HG02870 (cell line): ENCODE results near the gene GABRG2.
"Not testable (repeated sequence)": the region's sequence is repeated elsewhere in the genome, so short reads cannot be mapped to it uniquely, and the experiment has no call there.

Experiments used
- ATAC-seq: cut with Tn5 transposase; IDR thresholded peaks from one replicate; pipeline ENCODE4 v1.9.1; 2021; ENCODE audit warnings: mild to moderate bottlenecking, moderate library complexity; ENCODE audit not compliant: unreplicated experiment

GABRG2 gene

DNA sequence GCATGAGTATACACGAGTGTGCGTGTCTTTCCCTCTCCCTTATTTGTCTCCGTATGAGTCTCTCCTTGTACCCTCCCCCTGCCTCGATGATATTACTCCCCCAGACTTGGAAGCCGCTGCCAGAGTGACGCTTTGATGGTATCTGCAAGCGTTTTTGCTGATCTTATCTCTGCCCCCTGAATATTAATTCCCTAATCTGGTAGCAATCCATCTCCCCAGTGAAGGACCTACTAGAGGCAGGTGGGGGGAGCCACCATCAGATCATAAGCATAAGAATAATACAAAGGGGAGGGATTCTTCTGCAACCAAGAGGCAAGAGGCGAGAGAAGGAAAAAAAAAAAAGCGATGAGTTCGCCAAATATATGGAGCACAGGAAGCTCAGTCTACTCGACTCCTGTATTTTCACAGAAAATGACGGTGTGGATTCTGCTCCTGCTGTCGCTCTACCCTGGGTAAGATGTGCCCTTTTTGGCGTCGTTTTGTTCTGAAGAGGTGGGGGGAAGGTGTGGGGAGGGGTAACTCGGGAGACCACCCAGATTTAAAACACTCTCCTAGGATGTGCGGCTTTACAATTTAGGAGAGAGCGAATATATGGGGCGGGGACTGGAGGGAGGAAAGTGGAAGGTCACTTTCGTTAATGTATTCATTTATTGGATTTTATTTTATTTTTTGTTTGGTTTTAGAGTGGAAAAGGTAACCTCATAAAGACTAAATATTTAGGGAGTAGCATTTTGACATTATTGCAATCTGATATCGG is at the start of gene GABRG2:
Gene GABRG2 (plus strand): TSS at position 119 of the 757 bp plus-strand sequence. CDS start 227 bp downstream, at position 346.
- ATAC-seq = no peak

DNA sequence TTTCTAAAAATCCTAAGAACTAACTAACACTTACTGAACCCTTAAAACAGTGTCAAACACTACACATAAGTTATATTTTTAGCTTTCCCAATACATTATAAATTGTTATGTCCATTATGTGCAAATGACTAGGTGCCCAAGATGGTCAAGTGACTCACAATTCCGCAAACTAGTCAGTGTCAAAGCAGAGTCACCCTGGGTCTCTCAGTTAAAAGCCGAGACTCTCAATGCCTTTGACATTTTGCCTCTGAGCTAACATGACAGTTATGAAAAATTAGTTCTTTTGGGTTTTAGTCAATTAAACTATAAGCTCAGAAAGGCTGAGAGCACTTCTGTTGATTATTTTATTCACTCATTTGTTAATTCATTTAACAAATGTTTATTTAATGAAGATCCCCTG is 42.3 kb upstream of the GABRG2 start:
- no peak for ATAC-seq

DNA sequence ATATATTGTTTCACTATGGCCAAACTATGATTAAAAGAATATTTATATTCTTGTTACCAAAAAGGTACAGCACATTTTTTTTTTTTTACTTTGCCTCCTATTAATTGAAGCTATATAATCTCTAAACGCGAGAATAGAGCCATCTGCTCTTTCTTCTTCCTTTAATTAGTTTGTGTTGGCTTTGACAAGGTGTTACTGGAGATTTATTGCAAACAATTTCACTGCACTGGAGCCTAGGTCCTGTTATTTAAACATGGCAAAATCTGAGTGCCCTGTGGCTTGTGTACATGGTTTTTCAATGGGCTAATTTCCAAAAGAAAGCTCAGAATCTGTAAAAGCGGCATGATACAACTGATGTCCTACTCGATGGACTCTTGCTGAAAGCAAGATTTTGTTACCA is 40.8 kb upstream of the GABRG2 start:
- no peak for ATAC-seq

- ATAC-seq = no peak
Measured at GRCh38 chr5:162037431-162037830, 30.1 kb upstream of the GABRG2 start.

GRCh38 chr5:162047279-162047678 is 20.3 kb upstream of the GABRG2 start:
- no peak for ATAC-seq

- ATAC-seq = no peak
Measured at GRCh38 chr5:162052676-162053075, 14.9 kb upstream of the GABRG2 start.

GRCh38 chr5:162055095-162055494 is 12.5 kb upstream of the GABRG2 start:
- not testable (repeated sequence) for ATAC-seq

DNA sequence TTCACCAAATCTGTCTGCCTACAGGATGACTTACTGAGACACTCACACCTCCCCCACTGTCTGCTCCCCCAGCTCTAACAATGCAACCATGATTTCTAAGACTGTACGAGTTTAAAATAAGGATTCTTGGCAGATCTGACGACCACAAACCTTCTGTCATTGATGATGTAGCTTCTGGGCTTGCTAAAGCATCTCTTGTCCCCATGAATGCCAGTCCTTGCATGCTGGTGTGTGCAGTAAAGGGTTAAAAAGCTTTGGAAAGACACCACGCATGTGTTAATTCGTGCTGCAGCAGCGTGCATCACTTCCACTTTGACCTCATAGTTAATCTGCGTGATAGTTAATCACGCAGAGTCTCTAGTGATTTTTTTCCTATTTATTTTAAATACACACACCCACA is 411 bp upstream of the GABRG2 start:
- no peak for ATAC-seq

DNA sequence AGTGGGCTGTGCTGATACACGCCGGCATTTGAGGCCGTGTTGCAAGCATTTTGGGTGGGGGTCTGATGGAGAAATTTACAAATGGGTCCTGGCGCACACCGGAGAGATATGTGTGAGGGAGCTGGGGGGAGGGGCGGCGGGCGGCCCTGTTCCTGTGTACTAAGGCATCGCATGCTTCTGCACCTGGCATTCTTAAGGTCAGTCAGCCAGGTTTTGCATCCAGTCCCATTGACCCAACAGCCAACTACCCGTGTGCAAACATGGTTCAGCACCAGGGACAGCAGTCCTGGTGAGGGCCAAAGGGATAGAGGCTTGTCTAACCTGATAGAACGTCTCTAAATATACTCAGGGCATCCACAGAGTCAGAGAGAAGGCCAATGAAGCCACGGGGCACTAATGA is 839 bp downstream of the GABRG2 start:
- ATAC-seq = no peak

- no peak for ATAC-seq
Measured at GRCh38 chr5:162068936-162069335, 1.4 kb downstream of the GABRG2 start.

- no peak for ATAC-seq
Measured at GRCh38 chr5:162078805-162079204, 11.2 kb downstream of the GABRG2 start.

- ATAC-seq = no peak
Measured at GRCh38 chr5:162091336-162091735, 23.8 kb downstream of the GABRG2 start.

GRCh38 chr5:162096448-162096847 is 28.9 kb downstream of the GABRG2 start:
- ATAC-seq = no peak

DNA sequence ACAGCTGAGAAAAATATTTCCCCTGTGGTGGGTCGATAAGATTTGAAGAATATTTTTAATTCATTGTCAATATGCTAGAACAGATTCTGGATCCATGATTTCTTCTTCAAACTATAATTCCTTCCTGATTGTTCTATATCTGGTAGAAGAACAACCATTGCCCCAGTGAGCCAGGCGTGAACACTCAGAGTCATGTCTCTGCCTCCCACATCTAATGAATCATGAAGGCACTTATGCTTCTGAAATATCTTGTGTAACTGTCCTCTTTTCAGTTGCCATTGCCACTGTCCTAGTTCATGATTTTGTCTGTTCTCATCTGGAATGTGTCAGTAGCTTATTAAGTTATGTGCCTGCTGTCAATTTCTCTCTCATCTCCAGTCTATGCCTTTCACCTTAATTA is 40.0 kb downstream of the GABRG2 start:
- no peak for ATAC-seq

- no peak for ATAC-seq
Measured at GRCh38 chr5:162119801-162120200, 52.2 kb downstream of the GABRG2 start.

- ATAC-seq = no peak
Measured at GRCh38 chr5:162128117-162128516, 60.5 kb downstream of the GABRG2 start.

DNA sequence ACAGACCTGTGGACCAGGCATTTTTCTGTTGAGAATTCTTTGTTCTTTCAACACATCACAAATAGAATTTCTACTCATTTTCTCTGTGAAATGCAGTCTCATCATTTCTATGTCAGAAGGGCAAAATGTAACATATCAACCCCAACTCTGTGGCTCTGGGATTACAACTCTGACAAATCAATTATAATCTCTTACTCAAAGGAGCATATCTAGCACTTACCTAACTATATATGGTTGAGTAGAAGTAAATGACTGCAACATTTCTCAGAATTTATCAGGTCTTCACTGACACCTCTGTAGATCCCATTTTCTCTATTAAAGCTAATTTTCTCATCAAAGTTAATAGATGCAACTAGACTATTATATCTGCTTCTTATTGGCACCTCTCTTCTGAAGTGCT is 64.8 kb downstream of the GABRG2 start:
- ATAC-seq = no peak

DNA sequence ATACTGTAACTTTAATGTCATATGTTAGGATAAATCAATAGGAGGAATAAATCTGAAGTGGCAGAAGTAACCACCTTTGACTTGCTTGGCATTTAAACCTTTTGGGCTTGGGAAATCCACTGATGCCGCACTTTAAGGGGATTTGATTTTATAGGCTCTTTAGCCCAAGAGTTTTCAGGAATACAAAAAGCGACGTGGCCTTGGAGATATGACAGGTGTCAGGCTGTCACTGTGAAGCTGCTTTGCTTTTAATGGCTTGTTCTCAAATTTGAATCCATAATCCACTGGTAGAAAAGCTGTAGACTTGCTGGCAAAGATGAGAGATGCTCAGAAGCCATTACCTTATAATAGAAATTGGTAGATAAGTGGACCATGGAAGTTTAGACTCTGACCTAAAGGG is 71.6 kb downstream of the GABRG2 start:
- ATAC-seq = no peak

DNA sequence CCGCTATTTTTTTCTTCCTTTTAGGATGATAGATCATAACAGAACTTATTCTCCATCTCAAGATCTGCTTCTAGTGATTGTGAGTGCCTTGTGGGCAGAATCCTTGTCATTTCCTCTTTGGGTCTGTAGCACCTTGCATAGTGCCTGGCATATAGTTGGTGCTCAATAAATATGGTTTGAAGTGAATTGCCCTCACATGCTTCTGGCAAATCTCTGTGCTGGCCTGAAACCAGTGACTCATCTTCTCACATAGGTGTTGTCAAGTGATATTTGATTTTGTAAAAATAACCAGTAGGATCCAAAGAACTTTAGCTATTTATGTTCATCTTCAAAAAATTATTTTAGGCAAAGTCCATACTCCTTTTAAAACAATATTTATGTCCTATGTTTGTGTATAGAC is 86.7 kb downstream of the GABRG2 start:
- ATAC-seq = no peak

GRCh38 chr5:162160401-162160800 is 92.8 kb downstream of the GABRG2 start:
- ATAC-seq = no peak

DNA sequence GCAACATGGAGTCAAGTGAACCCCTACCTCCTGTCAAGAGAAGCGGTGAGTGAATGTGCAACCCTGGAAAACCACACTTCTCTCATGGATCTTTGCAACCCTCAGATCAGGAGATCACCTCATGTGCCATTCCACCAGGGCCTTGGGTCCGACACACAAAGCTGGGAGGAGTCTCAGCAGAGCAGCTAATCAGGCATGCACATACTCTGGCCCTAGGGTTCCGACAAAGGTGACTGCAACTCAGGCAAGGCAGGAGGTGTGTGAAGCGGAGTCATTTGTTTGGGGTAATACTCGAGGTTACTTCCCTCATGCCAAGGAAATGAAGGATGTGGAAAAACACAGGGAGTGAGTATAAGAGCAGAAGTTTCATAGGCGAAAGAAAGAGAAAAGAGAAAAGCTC is 96.1 kb downstream of the GABRG2 start:
- ATAC-seq = no peak

DNA sequence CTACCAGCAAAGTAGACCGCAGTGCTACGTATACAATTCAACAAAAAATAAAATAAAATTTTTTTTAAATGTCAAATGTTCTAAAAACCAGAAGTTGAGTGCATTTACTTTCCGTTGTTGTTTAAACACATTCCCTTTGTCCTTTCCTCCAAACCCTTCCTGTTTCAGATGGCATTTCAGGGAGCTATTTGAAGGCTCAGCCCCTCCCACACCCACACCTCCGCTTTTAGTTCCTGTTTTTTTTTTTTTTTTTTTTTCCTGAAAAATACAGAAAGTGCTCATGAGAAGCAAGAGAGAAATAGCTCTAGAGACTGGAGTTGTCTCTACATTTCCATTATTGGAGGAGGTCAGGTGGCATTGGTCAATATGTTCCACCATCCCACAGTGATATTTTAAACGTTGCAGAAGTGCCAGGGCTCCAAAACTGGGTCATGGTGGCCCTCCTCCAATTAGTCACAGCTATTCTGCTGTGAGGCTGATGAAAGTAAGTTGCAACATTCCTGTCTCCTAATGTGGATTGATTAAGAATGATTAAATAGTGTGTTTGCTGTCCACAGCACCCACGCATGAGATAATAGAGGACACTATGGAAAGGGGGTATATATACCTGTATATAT is 106.9 kb downstream of the GABRG2 start:
- no peak for ATAC-seq

DNA sequence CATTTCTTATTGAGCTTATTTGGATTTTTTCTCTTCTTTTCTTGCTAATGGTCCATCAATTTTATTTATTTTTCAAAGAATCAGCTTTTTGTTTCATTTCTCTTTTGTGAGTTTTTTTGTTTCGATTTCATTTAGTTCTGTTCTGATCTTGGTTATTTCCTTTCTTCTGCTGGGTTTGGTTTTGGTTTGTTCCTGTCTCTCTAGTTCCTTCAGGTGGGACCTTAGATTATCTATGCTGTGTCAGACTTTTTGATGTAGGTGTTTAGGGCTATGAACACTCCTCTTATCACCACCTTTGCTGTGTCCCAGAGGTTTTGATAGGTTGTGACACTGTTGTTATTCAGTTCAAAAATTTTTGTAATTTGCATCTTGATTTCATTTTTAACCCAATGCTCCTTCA is 119.8 kb downstream of the GABRG2 start:
- ATAC-seq = no peak
